GM19043 (cell line): Measurements from ENCODE around the gene GADD45GIP1.
"Not testable (repeated sequence)": the region's sequence is repeated elsewhere in the genome, so short reads cannot be mapped to it uniquely, and the experiment has no call there.

Experiments
- ATAC-seq: cut with Tn5 transposase; IDR thresholded peaks from one replicate; pipeline ENCODE4 v1.9.1; 2021; ENCODE audit warnings: low read depth; ENCODE audit not compliant: unreplicated experiment

GADD45GIP1 gene

DNA sequence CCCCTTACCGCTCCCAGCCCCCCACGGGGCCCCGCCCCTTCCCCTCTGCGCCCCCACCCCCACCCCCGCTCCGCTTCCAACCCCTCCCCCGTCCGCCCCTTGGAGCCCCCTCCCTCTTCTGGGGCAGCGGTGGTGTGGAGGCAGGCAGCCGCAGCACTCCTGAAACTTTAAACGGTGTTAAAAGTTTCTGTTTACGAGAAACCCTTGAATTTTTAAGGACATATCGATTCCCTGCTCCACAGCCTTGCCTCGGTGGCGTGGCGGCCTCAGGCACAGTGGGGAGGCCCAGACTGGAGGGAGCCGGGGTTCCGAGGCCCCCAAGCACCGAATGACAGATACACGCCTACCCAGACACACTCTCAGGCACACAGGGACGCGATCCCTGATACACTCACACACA lies 33.4 kb upstream of the GADD45GIP1 start:
- ATAC-seq, result no peak

GRCh38 chr19:12987781-12988180 lies 30.8 kb upstream of the GADD45GIP1 start:
- no peak for ATAC-seq

DNA sequence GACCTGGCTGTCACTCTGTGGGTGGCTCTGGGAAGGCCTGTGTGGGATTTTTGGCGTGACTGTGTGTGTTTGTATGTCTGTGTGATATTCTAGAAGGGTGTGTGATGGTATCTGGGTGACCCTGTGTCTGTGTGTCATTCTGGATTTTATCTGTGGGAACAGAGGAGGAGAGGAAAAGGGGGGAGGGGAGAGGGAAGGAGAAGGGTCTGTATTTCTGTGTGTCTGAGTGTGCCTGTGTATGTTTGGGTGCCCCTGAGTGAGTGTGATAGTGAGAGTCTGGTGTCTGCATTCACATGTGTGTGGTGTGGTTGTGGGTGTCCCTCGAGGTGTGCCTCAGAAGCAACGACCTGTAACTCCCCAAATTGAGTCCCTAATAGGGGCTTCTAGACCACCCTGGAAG lies 30.2 kb upstream of the GADD45GIP1 start:
- no peak for ATAC-seq

GRCh38 chr19:12986726-12987125 lies 29.7 kb upstream of the GADD45GIP1 start:
- no peak for ATAC-seq

DNA sequence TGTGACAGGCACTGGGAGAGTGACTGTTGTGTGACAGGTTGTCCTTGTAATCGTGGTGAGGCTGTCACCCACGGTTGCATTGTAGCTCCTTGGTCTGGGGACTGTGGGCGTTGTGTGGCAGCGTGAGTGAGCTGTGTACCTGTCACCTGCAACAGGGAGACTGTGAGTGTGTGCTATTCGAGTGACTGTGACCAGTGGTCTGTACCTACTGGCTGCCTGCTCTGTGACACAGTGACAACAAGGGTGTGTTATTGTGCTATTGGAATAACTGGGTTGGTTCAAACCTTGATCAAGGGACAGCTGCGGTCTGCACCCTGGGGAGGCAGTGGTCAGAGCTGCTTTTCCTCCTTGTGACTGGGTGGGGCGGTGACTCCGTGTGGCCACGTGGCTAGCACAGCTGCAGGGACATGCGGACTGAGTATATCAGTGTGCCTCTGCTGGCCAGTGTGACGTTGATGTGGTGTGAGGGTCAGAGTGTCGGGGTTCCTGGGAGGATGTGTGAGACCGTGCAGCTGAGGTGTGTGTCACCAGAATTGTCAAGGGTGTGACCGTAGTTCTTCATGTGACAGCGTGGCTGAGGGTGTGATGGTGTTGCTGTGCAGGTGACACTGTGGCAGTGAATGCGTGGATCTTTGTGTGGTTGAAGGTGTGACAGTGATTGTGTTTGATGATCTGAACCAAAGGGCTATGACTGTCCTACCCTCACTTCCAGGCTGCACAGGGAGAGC lies 28.2 kb upstream of the GADD45GIP1 start:
- ATAC-seq, result no peak

- no peak for ATAC-seq
Measured at GRCh38 chr19:12984683-12985048, 27.6 kb upstream of the GADD45GIP1 start.

DNA sequence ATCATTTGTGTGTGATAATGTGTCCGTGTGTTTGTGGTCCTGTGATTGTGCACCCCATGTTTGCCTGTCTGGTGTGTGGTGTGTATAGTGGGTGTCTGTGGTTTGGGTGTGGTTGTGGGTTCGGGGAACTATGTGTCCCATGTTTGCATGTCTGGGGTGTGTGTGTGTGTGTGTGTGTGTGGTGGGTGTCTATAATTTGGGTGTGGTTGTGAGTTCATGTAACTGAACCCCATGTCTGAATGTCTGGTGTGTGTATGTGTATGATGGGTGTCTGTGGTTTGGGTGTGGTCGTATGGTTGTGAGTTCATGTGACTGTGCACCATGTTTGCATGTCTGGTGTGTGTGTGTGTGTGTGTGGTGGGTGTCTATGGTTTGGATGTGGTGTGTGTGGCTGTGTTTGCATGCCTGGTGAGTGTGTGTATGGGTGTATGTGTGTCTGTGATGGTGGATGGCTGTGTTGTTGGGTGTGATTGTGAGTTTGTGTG lies 27.2 kb upstream of the GADD45GIP1 start:
- ATAC-seq, result no peak

DNA sequence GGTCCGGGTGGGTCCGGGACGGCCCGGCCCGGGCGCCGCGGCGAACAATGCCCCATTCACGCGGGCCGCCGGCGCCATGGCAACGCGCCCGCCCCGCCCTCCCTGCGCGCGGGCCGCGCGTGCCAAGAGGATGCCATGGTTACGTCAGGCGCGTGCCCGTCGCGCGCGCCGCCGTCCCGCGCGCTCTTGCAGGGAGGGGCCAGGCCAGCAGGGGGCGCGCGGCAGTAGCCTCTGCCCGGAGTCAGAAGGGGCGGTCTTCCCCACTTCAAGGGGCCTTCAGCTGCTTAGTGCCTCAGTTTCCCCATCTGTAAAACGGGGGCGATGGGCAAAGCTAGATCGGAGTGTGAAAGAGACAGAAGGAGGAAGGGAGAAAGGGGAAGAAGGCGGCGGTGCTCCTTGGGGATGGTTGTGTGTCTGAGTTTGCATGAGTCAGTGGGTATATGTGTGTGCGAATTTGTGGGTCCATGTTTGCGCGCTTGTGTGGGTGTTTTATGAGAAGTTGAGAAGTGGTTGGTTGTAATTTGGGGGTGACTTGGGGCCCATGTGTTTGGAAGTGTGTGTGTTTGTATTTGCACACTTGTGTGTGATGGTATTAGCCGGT lies 26.6 kb upstream of the GADD45GIP1 start:
- no peak for ATAC-seq

DNA sequence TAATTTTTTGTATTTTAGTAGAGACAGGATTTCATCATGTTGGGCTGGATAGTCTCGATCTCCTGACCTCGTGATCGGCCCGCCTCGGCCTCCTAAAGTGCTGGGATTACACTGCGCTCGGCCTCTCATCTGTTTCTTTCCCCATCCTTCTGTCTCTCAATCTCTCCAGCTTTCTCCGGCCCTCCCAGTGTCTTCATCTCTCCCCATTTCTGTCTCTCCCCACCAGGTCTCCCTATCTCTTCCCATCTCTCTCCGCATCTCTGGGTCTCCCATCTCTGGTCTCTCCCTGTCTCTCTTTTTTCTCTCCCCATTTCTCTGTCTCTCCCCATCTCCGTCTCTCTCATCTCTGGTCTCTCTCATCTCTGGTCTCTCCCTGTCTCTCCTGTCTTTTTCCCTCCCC lies 26.1 kb upstream of the GADD45GIP1 start:
- no peak for ATAC-seq

- no peak for ATAC-seq
Measured at GRCh38 chr19:12982648-12983047, 25.6 kb upstream of the GADD45GIP1 start.

GRCh38 chr19:12979974-12980373 lies 23.0 kb upstream of the GADD45GIP1 start:
- ATAC-seq, result no peak

GRCh38 chr19:12976109-12976508 lies 19.1 kb upstream of the GADD45GIP1 start:
- not testable (repeated sequence) for ATAC-seq

GRCh38 chr19:12975221-12975741 lies 18.3 kb upstream of the GADD45GIP1 start:
- no peak for ATAC-seq

DNA sequence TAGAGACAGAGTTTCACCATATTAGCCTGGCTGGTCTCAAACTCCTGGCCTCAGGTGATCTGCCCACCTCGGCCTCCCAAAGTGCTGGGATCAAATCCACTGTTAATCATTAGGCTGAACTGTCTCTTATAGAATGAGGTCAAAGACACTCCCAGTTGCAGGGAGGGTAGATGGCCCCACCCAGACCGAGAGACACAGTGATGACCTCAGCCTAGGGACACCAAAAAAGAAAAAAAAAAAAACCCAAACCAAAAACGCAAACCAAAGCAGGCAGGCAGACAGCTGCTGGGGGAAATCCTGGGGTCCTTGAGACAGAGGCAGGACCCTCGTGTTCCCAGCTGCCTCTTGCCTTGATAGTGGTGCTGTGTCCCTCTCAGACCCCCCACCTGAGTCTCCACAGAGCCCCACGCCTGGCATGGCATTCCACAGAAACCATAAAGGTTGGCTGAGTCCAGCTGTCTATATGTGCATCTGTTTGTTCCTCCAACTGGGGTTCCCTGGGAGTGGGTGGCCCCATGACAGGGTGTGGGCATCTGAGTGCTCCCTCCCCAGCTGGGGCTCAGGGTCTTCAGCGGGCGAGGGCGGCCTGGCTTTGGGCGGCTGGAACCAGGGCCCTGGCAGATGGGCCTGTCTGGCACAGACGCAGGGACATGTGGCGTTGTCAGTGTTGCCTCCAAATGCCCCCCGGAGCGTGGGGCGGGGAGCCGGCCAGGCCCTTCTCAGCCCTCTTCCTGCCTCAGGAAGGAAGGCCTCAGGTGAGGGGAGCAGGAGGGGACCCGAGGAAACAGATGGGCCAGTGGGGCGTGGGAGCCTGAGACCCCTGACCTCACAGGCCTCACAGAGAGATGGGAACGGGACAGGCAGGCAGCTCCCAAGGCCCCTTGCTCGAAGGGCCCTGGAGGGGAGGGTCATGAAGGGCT lies 17.5 kb upstream of the GADD45GIP1 start:
- ATAC-seq, result no peak

DNA sequence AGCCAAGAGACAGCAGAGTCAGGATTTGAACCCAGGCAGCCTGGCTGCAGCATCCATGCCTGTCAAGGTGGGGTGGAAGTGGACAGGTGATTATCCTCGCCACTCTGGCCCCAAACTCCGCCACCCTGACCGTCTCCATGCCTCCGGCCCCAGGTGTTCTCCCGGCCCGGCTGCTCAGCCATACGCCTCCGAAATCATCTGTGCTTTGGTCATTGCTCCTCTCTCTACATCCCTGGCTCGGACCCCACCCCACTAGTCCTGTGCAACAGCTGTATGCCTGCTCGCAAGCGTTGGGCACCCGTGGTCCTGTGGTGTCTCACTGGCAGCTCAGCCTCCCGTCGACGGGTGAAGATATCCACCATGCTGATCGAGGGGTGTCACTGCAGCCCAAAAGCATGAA lies 16.2 kb upstream of the GADD45GIP1 start:
- ATAC-seq, result no peak

- no peak for ATAC-seq
Measured at GRCh38 chr19:12970070-12970820, 13.2 kb upstream of the GADD45GIP1 start.

- ATAC-seq, result no peak
Measured at GRCh38 chr19:12969292-12969988, 12.4 kb upstream of the GADD45GIP1 start, which contains the start of gene DAND5. Gene DAND5 (plus strand): TSS chr19:12969576. CDS start chr19:12969661, 85 bp downstream.

DNA sequence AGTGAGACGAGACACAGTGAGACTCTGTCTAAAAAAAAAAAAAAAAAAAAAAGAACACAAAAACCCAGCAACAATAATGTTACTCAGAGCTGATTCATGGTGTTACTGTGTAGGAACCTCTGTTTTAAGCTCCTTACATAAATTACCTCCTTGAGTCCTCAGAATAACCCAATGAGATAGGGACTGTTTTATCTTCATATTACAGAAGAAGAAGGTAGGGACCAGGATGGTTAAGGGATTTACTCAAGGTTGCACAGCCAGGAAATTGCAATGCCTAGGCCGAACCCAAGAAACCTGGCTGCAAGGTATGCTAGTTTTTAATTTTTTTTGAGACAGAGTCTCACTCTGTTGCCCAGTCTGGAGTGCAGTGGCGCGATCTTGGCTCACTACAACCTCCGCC lies 10.9 kb upstream of the GADD45GIP1 start:
- no peak for ATAC-seq

- ATAC-seq, result no peak
Measured at GRCh38 chr19:12965812-12966135, 8.8 kb upstream of the GADD45GIP1 start.
